ENCODE measurements around the gene NIT1. TPM values are rescaled to one million over a fixed set of nuclear protein-coding genes. Genes with fewer than 3 reads are reported as not detected.

NIT1 gene
- total and polyA plus RNA-seq, 8 donors: 17.9 to 48.4 (median 20.1) TPM

DNA sequence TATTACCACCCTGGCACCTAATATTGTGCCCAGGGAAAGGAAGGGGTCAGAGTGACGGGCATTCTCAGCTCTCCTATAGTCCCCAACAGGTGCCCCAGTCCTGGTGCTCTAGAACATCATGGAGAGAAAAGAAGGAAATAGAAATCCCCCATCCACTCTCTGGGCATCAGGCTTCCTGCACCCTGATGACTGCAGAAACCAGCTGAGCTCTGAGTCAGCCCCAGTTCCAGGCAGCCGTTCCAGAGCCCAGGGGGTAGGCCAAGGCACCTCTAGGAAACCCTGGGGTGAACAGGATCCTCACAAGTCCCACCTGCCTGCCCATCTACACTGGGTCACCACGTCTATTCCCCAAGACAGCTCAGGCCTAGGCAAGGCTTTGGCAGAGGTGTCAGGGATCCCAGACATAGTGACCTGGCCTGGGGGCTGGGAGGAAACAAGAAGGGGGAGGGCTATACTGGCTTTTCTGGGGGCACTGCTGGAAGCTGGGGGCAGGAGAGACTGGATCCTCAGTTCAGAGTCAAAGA lies 29.3 kb upstream of the NIT1 start:
- H3K9me3 ChIP-seq: no peaks in the 10 kb centered on the region
- intact Hi-C loops (cut with DNase I): no loop called here
- H3K4me1 ChIP-seq: peaks cover 0 to 26% (median 22%) of the 10 kb centered on the region in 3 donors
- TF ChIP-seq, protein P1, sequence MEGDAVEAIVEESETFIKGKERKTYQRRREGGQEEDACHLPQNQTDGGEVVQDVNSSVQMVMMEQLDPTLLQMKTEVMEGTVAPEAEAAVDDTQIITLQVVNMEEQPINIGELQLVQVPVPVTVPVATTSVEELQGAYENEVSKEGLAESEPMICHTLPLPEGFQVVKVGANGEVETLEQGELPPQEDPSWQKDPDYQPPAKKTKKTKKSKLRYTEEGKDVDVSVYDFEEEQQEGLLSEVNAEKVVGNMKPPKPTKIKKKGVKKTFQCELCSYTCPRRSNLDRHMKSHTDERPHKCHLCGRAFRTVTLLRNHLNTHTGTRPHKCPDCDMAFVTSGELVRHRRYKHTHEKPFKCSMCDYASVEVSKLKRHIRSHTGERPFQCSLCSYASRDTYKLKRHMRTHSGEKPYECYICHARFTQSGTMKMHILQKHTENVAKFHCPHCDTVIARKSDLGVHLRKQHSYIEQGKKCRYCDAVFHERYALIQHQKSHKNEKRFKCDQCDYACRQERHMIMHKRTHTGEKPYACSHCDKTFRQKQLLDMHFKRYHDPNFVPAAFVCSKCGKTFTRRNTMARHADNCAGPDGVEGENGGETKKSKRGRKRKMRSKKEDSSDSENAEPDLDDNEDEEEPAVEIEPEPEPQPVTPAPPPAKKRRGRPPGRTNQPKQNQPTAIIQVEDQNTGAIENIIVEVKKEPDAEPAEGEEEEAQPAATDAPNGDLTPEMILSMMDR (IDR thresholded peaks at IDR 0.05): no peak
- FAIRE-seq: no peak
- H3K36me3 ChIP-seq: no peaks in the 10 kb centered on the region
- peak; percentile 51 to 85 (median 67) for ATAC-seq
- H3K4me3 ChIP-seq: peak overlapping the region in 3 of 4 donors; percentile 19 to 45 (median 35)
- H3K27me3 ChIP-seq: no peaks in the 10 kb centered on the region
- WGBS, 2 donors: 41 to 43% methylated on average over 3 of the region's 3 CpGs
- DNase-seq: peak in 2 of 6 donors; percentile 29 to 65
- H3K27ac ChIP-seq: peak overlapping the region in 3 of 4 donors; percentile 54 to 88 (median 73)

DNA sequence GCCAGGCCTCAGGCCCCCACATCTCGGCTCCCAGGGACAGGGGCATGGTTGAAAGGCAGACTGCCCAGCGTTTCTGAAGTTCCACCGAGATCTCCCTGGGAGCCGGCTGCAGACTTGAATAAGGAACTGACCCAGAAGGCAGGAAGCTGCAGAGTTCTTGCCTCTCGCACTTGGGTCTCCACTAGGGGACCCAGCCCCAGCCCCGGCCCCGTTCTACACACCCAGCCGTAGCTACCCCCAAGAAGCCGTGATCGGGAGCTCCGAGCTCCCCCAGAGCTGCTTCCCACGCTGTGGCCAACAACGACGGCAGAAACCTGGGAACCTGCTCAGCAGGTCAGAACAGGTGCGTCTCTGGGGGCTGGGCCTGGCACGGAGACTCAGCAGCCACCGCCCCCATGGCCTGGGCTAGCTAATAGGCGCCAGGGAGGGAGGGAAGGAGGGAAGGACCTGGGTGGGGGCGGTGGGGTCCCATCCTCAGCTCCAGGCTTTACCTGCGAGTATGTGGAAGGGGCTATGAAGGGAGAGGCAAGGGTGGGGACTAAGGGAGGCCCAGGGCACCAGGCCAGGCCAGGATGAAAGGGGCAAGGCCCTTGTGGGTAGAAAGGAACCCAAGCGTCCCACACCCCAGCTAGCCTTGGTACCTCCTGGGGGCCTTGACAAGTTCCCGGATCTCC lies 28.5 kb upstream of the NIT1 start, which contains the start of gene NECTIN4:
Gene NECTIN4 (minus strand): TSS at position 308 of the 674 bp plus-strand sequence. CDS start 262 bp downstream, at position 46.
- Histone ChIP-seq H3K4me1 (peaks cover 0 to 19% (median 15%) of the 10 kb centered on the region in 3 donors), H3K27me3 (no peaks in the 10 kb centered on the region), H3K27ac (peak within 1 kb of the TSS; percentile 49 to 88 (median 64)), H3K9me3 (no peaks in the 10 kb centered on the region), H3K36me3 (no peaks in the 10 kb centered on the region), H3K4me3 (peak within 1 kb of the TSS; percentile 19 to 45 (median 27))
- FAIRE-seq: no peak
- intact Hi-C loops (cut with DNase I): no loop called here
- DNase-seq: peak; percentile 82 to 93 (median 85)
- ATAC-seq: peak; percentile 94 to 97 (median 95)
- 13 to 15% methylated on average over 21 to 22 of the region's 22 CpGs for WGBS, 2 donors
- TF ChIP-seq, protein P1 (IDR thresholded peaks at IDR 0.05): no peak

DNA sequence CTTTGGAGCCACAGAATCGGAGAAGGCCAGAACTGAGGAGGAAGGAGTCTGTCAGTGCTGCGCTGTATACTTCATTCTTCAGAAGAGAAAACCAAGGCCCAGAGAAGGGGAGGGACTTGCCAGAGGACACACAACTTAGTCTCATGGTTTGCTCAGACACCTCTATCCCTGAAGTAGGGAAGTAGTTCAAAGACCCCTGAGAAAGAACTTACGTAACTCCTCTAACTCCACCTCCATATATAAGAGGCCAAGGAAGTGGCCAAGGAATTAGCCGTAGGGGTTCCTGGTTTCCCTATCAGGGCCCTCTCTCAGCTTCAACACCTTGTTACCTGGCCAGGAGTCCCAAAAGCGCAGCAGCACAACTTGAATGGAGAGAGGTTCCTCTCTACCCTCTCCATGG lies 28.0 kb upstream of the NIT1 start:
- DNase-seq: no peak
- Histone ChIP-seq H3K9me3 (no peaks in the 10 kb centered on the region), H3K36me3 (no peaks in the 10 kb centered on the region), H3K4me3 (no peak overlapping the region), H3K27me3 (no peaks in the 10 kb centered on the region), H3K4me1 (peaks cover 0 to 19% (median 14%) of the 10 kb centered on the region in 3 donors), H3K27ac (peak overlapping the region; percentile 17 to 88 (median 64))
- FAIRE-seq: no peak
- ATAC-seq: peak in 1 of 4 donors; percentile 4
- intact Hi-C loops (cut with DNase I): loop anchor here in 1 of 3 donors (10.0 kb wide), 1 partner anchor 95 kb away; no protein-coding TSS in a partner anchor
- 94% methylated on average over 5 of the region's 5 CpGs for WGBS, 2 donors
- TF ChIP-seq, protein P1 (IDR thresholded peaks at IDR 0.05): no peak

DNA sequence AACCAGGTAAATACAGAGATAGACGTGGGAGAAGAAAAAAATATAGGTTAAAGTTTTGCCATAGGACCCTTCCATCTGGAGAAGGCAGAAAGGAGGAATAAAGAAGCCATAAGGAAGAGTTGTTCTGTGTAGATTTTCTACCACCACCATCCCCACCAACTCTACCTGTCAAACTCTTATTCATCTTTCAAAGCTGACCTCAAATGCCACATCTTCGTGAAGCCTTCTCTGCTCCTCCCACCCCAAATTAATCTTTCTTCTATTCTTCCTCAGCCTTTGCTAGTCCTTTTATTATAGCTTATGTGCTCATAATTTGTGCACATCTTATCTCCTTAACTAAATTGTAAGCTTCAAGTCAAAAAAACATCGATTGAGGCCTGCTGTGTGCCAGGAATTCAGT lies 27.3 kb upstream of the NIT1 start:
- Histone ChIP-seq H3K27me3 (no peaks in the 10 kb centered on the region), H3K36me3 (no peaks in the 10 kb centered on the region), H3K4me3 (no peak overlapping the region), H3K9me3 (no peaks in the 10 kb centered on the region), H3K27ac (no peak overlapping the region), H3K4me1 (peaks cover 0 to 19% (median 14%) of the 10 kb centered on the region in 3 donors)
- ATAC-seq: no peak
- WGBS, 2 donors: 78 to 79% methylated on average over 3 of the region's 3 CpGs
- TF ChIP-seq, protein P1 (IDR thresholded peaks at IDR 0.05): no peak
- DNase-seq: no peak
- no peak for FAIRE-seq
- intact Hi-C loops (cut with DNase I): loop anchor here in 1 of 3 donors (10.0 kb wide), 1 partner anchor 96 kb away; no protein-coding TSS in a partner anchor
